HG03354 (cell line): Measurements from ENCODE around the gene CCDC141.

Source experiments
- ATAC-seq: cut with Tn5 transposase; IDR thresholded peaks from one replicate; pipeline ENCODE4 v1.9.1; 2021; ENCODE audit warnings: mild to moderate bottlenecking; ENCODE audit not compliant: unreplicated experiment, poor library complexity, severe bottlenecking

The CCDC141 gene

GRCh38 chr2:178845566-178846457 lies 204.1 kb downstream of the CCDC141 start:
- no peak for ATAC-seq

GRCh38 chr2:178844701-178845100 lies 205.2 kb downstream of the CCDC141 start:
- no peak for ATAC-seq

- no peak for ATAC-seq
Observed at GRCh38 chr2:178844269-178844668, 205.7 kb downstream of the CCDC141 start.

- ATAC-seq = no peak
Observed at GRCh38 chr2:178843697-178844096, 206.2 kb downstream of the CCDC141 start.

GRCh38 chr2:178836807-178837206 lies 213.1 kb downstream of the CCDC141 start:
- ATAC-seq = no peak

- no peak for ATAC-seq
Observed at GRCh38 chr2:178834086-178834485, 215.9 kb downstream of the CCDC141 start.

GRCh38 chr2:178833382-178833781 lies 216.6 kb downstream of the CCDC141 start:
- ATAC-seq = no peak

GRCh38 chr2:178830451-178830850 lies 219.5 kb downstream of the CCDC141 start:
- ATAC-seq = no peak

GRCh38 chr2:178829981-178830380 lies 220.0 kb downstream of the CCDC141 start:
- ATAC-seq = no peak

GRCh38 chr2:178829299-178829960 lies 220.5 kb downstream of the CCDC141 start:
- no peak for ATAC-seq

GRCh38 chr2:178828486-178828881 lies 221.5 kb downstream of the CCDC141 start:
- no peak for ATAC-seq

GRCh38 chr2:178827739-178828485 lies 222.0 kb downstream of the CCDC141 start:
- ATAC-seq = no peak

- no peak for ATAC-seq
Observed at GRCh38 chr2:178827111-178827510, 222.8 kb downstream of the CCDC141 start.

- ATAC-seq = no peak
Observed at GRCh38 chr2:178825183-178825582, 224.8 kb downstream of the CCDC141 start.

- no peak for ATAC-seq
Observed at GRCh38 chr2:178824181-178824580, 225.8 kb downstream of the CCDC141 start.

GRCh38 chr2:178819992-178820391 lies 229.9 kb downstream of the CCDC141 start:
- ATAC-seq = peak; percentile 84

GRCh38 chr2:178819147-178819875 lies 230.6 kb downstream of the CCDC141 start:
- no peak for ATAC-seq

GRCh38 chr2:178811901-178812300 lies 238.0 kb downstream of the CCDC141 start:
- no peak for ATAC-seq

GRCh38 chr2:178811045-178811444 lies 238.9 kb downstream of the CCDC141 start:
- ATAC-seq = no peak

GRCh38 chr2:178810422-178810821 lies 239.5 kb downstream of the CCDC141 start:
- ATAC-seq = no peak
